GM18499 (cell line): ENCODE data around the gene DPY19L1.
"Not testable (repeated sequence)": the region's sequence is repeated elsewhere in the genome, so short reads cannot be mapped to it uniquely, and the experiment has no call there.

ENCODE experiments used
- ATAC-seq: cut with Tn5 transposase; IDR thresholded peaks from one replicate; pipeline ENCODE4 v1.9.1; 2021; ENCODE audit warnings: moderate number of reproducible peaks; ENCODE audit not compliant: insufficient read depth, unreplicated experiment

DPY19L1 gene

GRCh38 chr7:34996423-34997090 lies 40.7 kb downstream of the DPY19L1 start:
- ATAC-seq, result not testable (repeated sequence)

DNA sequence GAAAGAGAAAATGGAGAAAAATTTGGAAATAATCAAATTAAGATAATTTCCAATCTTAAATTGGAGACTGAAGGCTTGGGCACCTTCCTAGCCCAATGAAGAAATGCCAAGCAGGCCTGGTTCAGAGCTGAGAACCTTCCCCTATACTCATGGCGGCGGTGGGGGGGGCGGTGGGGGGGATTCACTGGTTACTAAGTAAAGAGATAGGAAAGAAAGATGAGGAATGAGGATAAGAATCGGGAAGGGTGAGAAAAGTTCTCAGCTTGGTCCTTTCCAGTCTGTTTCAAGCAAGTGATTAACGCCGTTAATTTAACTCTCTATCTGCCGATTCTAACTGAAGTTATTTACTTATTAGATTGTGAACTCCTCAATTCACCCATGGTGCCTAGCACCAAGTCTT lies 41.5 kb downstream of the DPY19L1 start:
- no peak for ATAC-seq

GRCh38 chr7:34991938-34992840 lies 45.1 kb downstream of the DPY19L1 start:
- peak; percentile 86 for ATAC-seq

DNA sequence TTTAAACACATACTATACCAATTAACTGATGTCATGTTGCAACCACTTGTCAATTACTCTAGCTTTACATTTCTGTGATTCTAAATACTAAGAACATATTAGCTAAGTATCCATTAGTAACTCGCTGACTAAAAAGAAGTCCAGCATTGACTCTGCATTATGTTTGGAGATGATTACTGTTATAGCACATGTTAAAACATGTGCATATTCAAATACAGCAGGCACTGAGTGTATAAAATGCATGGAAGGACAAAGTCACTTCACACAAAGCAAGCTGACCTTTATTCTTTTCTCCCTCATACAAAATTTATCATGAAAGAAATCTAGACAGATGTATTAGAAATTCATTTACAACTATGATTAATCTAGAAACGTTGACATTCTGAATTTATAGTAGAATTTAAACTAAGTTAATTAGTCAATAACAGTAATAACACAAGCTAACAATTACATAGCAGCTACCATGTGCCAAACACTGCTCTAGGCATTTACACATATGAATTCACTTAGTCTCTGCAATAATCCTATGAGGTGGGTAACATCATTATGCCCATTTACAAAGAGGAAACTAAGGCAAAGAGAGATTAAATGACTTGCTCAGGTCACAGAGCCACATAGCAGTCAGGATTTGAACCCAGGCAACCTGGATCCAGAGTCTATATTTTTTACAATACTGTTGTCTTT lies 48.7 kb downstream of the DPY19L1 start:
- ATAC-seq, result not testable (repeated sequence)

- ATAC-seq, result not testable (repeated sequence)
Measured at GRCh38 chr7:34985155-34985554, 52.1 kb downstream of the DPY19L1 start.

DNA sequence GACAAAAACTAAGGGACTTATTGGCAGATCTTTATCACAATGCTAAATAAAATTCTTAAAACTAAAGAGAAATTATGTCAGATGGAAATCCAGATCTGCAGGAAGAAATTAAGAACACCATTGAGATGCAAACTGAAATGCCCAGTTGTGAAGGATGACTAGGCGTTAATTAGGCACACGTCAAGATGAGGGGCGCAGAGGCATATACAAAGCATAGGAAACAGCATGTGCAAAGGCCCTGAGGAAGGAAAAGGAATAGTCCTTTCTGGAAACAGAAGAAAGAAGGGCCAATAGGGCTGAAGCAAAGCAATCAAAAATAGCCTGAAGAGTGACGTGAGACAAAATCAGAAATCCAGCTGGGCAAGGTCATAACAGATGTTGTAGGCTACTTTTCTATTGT lies 53.1 kb downstream of the DPY19L1 start:
- not testable (repeated sequence) for ATAC-seq

- no peak for ATAC-seq
Measured at GRCh38 chr7:34982371-34983019, 54.8 kb downstream of the DPY19L1 start.

- ATAC-seq, result not testable (repeated sequence)
Measured at GRCh38 chr7:34979124-34979523, 58.2 kb downstream of the DPY19L1 start.

GRCh38 chr7:34973400-34973760 lies 63.9 kb downstream of the DPY19L1 start:
- ATAC-seq, result no peak

- ATAC-seq, result peak; percentile 61
Measured at GRCh38 chr7:34972739-34973399, 64.4 kb downstream of the DPY19L1 start.

- ATAC-seq, result not testable (repeated sequence)
Measured at GRCh38 chr7:34967818-34968217, 69.5 kb downstream of the DPY19L1 start.

DNA sequence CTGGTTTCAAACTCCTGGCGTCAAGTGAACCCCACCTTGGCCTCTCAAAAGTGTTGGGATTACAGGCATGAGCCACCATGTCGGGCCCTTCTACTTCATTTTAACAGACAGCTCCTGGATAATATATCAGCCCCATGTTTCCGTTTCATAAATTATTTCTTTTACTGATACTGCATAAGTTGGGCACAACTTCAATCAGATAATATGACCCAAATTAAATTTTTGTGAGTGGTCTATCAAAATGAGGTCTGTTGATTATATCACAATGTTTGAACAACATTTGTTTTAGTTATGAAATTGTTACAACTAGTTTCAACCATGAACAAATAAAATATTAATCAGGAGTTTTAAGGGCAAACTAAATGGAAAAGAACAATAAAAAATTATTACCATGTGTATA lies 70.8 kb downstream of the DPY19L1 start:
- ATAC-seq, result not testable (repeated sequence)

DNA sequence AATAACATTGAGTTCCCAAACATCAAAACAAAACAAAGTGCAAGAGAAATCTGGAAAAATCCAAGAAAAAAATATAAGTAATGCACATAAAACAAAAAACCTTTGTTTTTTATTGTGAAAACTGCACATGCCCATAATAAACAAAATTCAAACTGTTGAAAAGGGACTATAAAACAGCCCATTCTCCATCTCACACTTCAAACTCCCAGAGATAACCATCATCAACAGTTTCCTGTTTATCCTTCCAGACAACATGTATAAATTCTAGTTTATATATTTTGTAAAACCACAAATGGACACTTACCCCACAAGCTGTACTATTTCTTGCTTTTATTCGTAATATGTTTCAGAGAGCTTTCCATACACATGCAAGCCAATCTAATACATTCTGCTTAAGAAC lies 79.3 kb downstream of the DPY19L1 start:
- ATAC-seq, result no peak

- no peak for ATAC-seq
Measured at GRCh38 chr7:34952822-34953221, 84.5 kb downstream of the DPY19L1 start.

DNA sequence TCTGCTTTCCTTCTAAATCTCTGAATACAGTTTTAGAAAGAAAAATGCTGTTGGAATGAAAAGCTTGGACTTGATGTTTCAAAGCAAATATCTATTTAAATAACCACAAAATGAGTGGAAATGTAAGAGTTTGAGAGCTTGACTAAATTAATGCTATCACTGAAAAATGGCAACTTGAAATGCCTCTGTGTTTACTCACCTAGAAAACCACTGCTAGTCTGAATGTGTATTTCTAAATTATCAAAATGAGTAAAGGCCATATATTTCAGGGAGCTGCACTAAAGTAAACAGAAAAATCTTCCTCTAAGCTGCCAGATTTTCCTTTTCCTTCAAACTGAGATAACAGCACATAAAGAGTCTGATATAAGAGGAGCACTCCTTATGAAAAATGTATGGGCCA lies 87.9 kb downstream of the DPY19L1 start:
- no peak for ATAC-seq

DNA sequence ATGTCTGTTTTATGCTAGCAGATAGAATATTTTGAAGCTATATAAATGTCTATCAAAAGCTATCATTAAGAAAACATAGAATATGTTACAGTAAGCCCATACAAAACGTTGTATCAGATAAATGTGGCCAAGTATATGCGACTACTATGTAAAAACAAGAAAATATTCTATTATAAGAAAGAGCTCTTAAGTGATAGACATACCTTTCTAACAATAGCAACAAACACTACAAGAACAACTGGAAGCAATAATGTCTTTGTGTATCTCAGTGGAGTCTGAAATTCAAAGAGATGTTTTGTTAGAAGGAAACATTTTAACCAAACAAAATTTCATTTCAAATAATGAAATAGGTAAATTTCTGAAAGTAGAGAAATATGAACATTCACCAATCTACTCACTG lies 89.9 kb downstream of the DPY19L1 start:
- ATAC-seq, result not testable (repeated sequence)

GRCh38 chr7:34946486-34946885 lies 90.8 kb downstream of the DPY19L1 start:
- no peak for ATAC-seq

- ATAC-seq, result not testable (repeated sequence)
Measured at GRCh38 chr7:34945894-34946477, 91.3 kb downstream of the DPY19L1 start.

GRCh38 chr7:34939175-34939574 lies 98.1 kb downstream of the DPY19L1 start:
- no peak for ATAC-seq

- ATAC-seq, result not testable (repeated sequence)
Measured at GRCh38 chr7:34935735-34936165, 101.5 kb downstream of the DPY19L1 start.
